ENCODE data around the gene LPIN1. TPM values are rescaled to one million over a fixed set of nuclear protein-coding genes. Genes with fewer than 3 reads are reported as not detected.

The LPIN1 gene
- total and polyA plus RNA-seq, 4 experiments from 2014 or later: 13.3 to 83.9 (median 51.5) TPM

DNA sequence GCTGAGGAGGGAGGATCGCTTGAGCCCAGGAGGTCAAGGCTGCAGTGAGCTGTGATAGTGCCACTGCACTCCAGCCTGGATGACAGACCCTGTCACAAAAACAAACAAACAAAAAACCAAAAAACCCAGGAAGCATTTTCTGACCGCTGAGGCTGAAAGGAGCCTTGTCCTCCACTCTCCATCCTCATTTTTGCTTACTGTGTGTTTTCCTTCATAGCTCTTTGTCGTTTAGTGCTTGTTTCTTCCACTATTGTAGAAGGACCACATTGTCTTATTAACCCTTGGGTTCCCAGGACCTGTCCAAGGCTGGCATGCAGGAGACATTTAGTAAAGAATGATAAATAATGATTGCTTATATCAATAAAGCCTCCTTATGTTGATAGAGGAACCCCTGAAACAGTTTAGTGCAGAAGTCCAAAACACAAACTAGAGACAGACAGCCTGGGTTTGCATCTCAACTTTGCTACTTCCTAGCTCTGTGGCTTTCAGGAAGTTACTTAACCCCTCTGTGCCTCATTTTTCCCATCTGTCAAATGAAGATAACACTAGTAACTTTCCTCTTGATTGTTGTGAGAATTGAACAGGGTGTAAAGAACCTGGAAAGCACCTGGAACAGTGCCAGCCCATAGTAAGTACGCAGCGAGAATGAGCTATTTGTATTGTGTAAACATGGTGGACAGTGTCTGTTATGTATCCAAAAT, 126.0 kb downstream of the LPIN1 start:
- no peak overlapping the region for H3K27ac ChIP-seq (ENCODE audit: low read depth, low read length)
- H3K9me3 ChIP-seq (ENCODE audit: control insufficient read depth in 1 of 2, low read length in 2 of 2): no peaks in the 10 kb centered on the region
- intact Hi-C loops (cut with micrococcal nuclease): no loop called here
- peaks cover 10% of the 10 kb centered on the region for H3K4me1 ChIP-seq (ENCODE audit: insufficient read depth, low read length)
- no peak overlapping the region for H3K4me3 ChIP-seq (ENCODE audit: low read length in 2 of 2)
- H3K27me3 ChIP-seq (ENCODE audit: insufficient read depth, low read length): no peaks in the 10 kb centered on the region
- ChIA-PET CTCF (ENCODE audit: partially characterized antibody) (interaction anchor here (0.7 to 2.5 kb wide), 4 partner anchors 8 to 1059 kb away, joined by 3 to 13 read pairs (median 4); partner anchors contain the start of gene TRIB2), POLR2A (ENCODE audit: partially characterized antibody) (no interaction called here)
- no peaks in the 10 kb centered on the region for H3K36me3 ChIP-seq (ENCODE audit: insufficient read depth, low read length)
- Mint-ChIP-seq H3K4me3 (peak overlapping the region in 1 of 8 donors; percentile 54), H3K4me1 (peaks cover 10 to 18% (median 13%) of the 10 kb centered on the region in 4 donors), H3K36me3 (no peaks in the 10 kb centered on the region), H3K9me3 (no peaks in the 10 kb centered on the region), H3K27ac (peak overlapping the region in 3 of 7 donors; percentile 16 to 91 (median 42)), H3K27me3 (peaks cover 0 to 1% of the 10 kb centered on the region in 2 donors)
- peak in 4 of 5 donors; percentile 13 to 45 (median 33) for DNase-seq

DNA sequence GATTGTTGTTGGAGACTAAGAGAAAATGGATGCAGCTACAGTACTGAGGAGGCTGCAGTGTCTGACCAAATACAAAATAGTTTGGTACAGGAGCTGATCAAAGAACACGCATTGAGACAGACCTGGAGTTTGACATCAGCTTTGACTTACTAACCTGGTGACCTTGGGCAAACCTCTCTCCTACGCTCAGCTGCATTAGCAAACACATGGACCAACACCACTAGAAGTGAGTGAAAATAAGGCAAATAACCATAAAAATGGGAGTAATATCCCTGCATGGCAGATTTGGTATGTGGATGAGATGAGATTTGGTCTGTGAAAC, 126.5 kb downstream of the LPIN1 start:
- Histone ChIP-seq H3K9me3 (ENCODE audit: control insufficient read depth in 1 of 2, low read length in 2 of 2) (no peaks in the 10 kb centered on the region), H3K27me3 (ENCODE audit: insufficient read depth, low read length) (no peaks in the 10 kb centered on the region), H3K4me1 (ENCODE audit: insufficient read depth, low read length) (peaks cover 10% of the 10 kb centered on the region), H3K36me3 (ENCODE audit: insufficient read depth, low read length) (no peaks in the 10 kb centered on the region), H3K27ac (ENCODE audit: low read depth, low read length) (no peak overlapping the region), H3K4me3 (ENCODE audit: low read length in 2 of 2) (no peak overlapping the region)
- Mint-ChIP-seq H3K4me1 (peaks cover 10 to 18% (median 13%) of the 10 kb centered on the region in 4 donors), H3K27me3 (peaks cover 1 to 2% of the 10 kb centered on the region in 2 donors), H3K36me3 (no peaks in the 10 kb centered on the region), H3K9me3 (no peaks in the 10 kb centered on the region), H3K27ac (peak overlapping the region in 1 of 7 donors; percentile 27), H3K4me3 (no peak overlapping the region)
- no peak for DNase-seq
- POLR2A ChIA-PET (ENCODE audit: partially characterized antibody): no interaction called here
- CTCF ChIA-PET (ENCODE audit: partially characterized antibody): interaction anchor here (0.6 to 2.5 kb wide), 5 partner anchors 9 to 1058 kb away, joined by 3 to 13 read pairs (median 3); partner anchors contain the start of gene TRIB2
- intact Hi-C loops (cut with micrococcal nuclease): no loop called here

DNA sequence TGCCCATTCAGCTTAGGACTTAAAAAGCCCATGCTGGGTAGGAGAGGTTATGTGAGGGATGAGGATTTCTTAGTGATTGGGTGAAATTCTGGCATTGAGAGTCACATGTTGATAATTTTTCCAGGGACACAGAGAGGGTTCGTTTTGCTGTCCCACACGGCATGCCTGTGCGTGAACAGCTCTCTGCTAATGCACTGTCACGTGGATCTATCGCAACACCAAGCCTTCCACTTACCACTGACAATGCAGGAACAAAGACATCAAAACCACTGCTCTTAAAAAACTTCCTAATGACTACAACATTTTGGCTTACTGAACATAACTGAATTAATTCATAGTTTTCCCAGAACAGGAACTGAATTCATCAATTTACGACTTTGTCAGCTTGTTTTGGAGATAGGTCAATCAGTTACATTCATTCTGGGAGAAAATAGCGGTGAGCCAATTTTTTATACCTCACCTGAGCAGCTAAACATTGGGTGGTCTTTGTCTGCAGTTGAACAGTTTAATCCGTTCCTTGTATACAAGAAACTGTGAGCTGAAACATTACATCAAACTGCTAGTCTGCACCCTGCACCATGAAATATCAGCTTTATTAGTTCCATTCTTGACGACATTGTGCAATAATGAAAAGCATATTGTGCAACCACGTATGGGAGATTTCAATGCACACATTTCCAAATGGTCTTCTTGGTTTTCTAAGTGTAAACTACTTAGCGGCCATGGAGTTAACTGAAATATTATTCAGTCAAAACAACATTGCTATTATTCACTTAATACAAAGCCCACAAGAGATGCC, 127.1 kb downstream of the LPIN1 start:
- no peaks in the 10 kb centered on the region for H3K9me3 ChIP-seq (ENCODE audit: control insufficient read depth in 1 of 2, low read length in 2 of 2)
- Mint-ChIP-seq H3K36me3 (no peaks in the 10 kb centered on the region), H3K27ac (peak overlapping the region in 2 of 7 donors; percentile 6 to 15), H3K4me3 (peak overlapping the region in 2 of 8 donors; percentile 21 to 25), H3K9me3 (no peaks in the 10 kb centered on the region), H3K27me3 (peaks cover 1 to 2% of the 10 kb centered on the region in 2 donors), H3K4me1 (peaks cover 10 to 18% (median 13%) of the 10 kb centered on the region in 4 donors)
- POLR2A ChIA-PET (ENCODE audit: partially characterized antibody): no interaction called here
- intact Hi-C loops (cut with micrococcal nuclease): no loop called here
- DNase-seq: no peak
- H3K4me3 ChIP-seq (ENCODE audit: low read length in 2 of 2): no peak overlapping the region
- H3K4me1 ChIP-seq (ENCODE audit: insufficient read depth, low read length): peaks cover 10% of the 10 kb centered on the region
- CTCF ChIA-PET (ENCODE audit: partially characterized antibody): interaction anchor here (0.6 to 2.5 kb wide), 3 partner anchors 9 to 843 kb away, joined by 3 to 13 read pairs (median 6); partner anchors contain the start of gene TRIB2
- no peaks in the 10 kb centered on the region for H3K27me3 ChIP-seq (ENCODE audit: insufficient read depth, low read length)
- no peaks in the 10 kb centered on the region for H3K36me3 ChIP-seq (ENCODE audit: insufficient read depth, low read length)
- no peak overlapping the region for H3K27ac ChIP-seq (ENCODE audit: low read depth, low read length)

DNA sequence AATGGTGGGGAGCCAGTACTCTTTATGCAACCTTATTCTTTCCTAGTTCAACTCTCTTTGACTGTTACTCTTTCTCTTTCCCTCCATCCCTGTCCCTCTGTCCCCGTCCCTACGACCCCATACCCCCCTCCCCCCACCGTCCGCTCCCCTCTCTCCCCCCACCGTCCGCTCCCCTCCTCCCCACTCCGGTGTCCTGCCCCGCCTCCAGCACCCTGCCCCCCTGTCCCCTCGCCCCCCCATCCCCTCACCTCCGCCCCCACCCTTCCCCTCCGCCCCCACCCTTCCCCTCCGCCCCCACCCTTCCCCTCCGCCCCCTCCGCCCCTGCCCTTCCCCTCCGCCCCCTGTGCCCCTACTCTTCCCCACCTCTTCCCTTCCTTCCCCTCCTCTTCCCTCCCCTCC, 128.4 kb downstream of the LPIN1 start:
- H3K4me1 ChIP-seq (ENCODE audit: insufficient read depth, low read length): peaks cover 10% of the 10 kb centered on the region
- Mint-ChIP-seq H3K4me3 (no peak overlapping the region), H3K9me3 (no peaks in the 10 kb centered on the region), H3K4me1 (peaks cover 13 to 18% (median 13%) of the 10 kb centered on the region in 4 donors), H3K27me3 (peaks cover 1 to 2% of the 10 kb centered on the region in 2 donors), H3K27ac (no peak overlapping the region), H3K36me3 (no peaks in the 10 kb centered on the region)
- ChIA-PET CTCF (ENCODE audit: partially characterized antibody) (no interaction called here), POLR2A (ENCODE audit: partially characterized antibody) (no interaction called here)
- no peak overlapping the region for H3K27ac ChIP-seq (ENCODE audit: low read depth, low read length)
- H3K4me3 ChIP-seq (ENCODE audit: low read length in 2 of 2): no peak overlapping the region
- intact Hi-C loops (cut with micrococcal nuclease): no loop called here
- H3K27me3 ChIP-seq (ENCODE audit: insufficient read depth, low read length): no peaks in the 10 kb centered on the region
- no peak for DNase-seq
- no peaks in the 10 kb centered on the region for H3K9me3 ChIP-seq (ENCODE audit: control insufficient read depth in 1 of 2, low read length in 2 of 2)
- H3K36me3 ChIP-seq (ENCODE audit: insufficient read depth, low read length): no peaks in the 10 kb centered on the region

DNA sequence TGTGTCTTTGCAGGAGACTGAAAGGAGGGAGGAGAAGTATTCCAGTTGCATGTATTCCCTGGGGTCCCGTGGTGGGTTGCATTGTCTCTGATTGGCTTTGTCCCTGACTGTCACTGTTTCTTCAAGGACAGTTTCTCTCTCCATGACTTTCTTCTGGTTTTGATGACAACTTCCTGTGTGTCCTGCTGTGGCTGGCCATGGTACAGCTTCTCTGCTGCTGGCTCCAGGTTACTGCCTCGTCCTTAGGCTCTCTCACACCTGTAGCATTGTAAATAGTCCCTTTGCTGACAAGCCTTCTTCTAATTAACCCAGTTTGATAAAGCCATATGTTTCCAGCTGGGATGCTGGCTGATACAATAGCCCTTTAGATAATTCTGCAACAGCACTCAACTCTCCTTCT, 129.0 kb downstream of the LPIN1 start:
- H3K27me3 ChIP-seq (ENCODE audit: insufficient read depth, low read length): no peaks in the 10 kb centered on the region
- DNase-seq: no peak
- no peaks in the 10 kb centered on the region for H3K36me3 Mint-ChIP-seq
- H3K4me3 ChIP-seq (ENCODE audit: low read length in 2 of 2): no peak overlapping the region
- peaks cover 1 to 2% of the 10 kb centered on the region in 2 donors for H3K27me3 Mint-ChIP-seq
- H3K4me3 Mint-ChIP-seq: no peak overlapping the region
- CTCF ChIA-PET (ENCODE audit: partially characterized antibody): no interaction called here
- H3K9me3 Mint-ChIP-seq: no peaks in the 10 kb centered on the region
- H3K27ac Mint-ChIP-seq: peak overlapping the region in 1 of 7 donors; percentile 49
- intact Hi-C loops (cut with micrococcal nuclease): no loop called here
- peaks cover 10% of the 10 kb centered on the region for H3K4me1 ChIP-seq (ENCODE audit: insufficient read depth, low read length)
- H3K9me3 ChIP-seq (ENCODE audit: control insufficient read depth in 1 of 2, low read length in 2 of 2): no peaks in the 10 kb centered on the region
- no peaks in the 10 kb centered on the region for H3K36me3 ChIP-seq (ENCODE audit: insufficient read depth, low read length)
- H3K27ac ChIP-seq (ENCODE audit: low read depth, low read length): no peak overlapping the region
- POLR2A ChIA-PET (ENCODE audit: partially characterized antibody): no interaction called here
- H3K4me1 Mint-ChIP-seq: peaks cover 13 to 18% (median 13%) of the 10 kb centered on the region in 4 donors

DNA sequence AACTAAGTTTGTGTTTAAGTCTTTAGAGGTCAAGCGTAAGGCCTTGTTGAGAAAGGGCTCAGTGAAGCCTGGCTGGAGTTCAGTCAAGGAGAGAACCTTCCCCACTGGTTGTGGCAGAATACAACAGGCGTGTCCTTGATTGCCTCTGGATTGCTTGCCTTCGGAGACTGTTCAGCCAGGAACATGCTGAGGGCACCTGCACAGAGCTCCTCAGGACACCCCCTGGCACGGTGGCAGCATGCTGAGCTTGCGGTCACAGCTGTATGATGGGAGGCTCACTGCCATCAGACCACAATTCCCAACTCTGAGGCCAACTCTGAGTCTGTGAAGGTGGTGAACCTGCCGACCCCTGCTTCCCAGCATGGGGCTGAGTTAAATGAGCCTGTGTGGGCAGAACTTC, 130.0 kb downstream of the LPIN1 start:
- Mint-ChIP-seq H3K36me3 (no peaks in the 10 kb centered on the region), H3K4me3 (no peak overlapping the region), H3K27me3 (peaks cover 1 to 2% of the 10 kb centered on the region in 2 donors), H3K27ac (no peak overlapping the region), H3K9me3 (no peaks in the 10 kb centered on the region), H3K4me1 (peaks cover 13 to 18% (median 13%) of the 10 kb centered on the region in 4 donors)
- Histone ChIP-seq H3K27ac (ENCODE audit: low read depth, low read length) (no peak overlapping the region), H3K4me1 (ENCODE audit: insufficient read depth, low read length) (peaks cover 10% of the 10 kb centered on the region), H3K4me3 (ENCODE audit: low read length in 2 of 2) (no peak overlapping the region), H3K36me3 (ENCODE audit: insufficient read depth, low read length) (no peaks in the 10 kb centered on the region), H3K9me3 (ENCODE audit: control insufficient read depth in 1 of 2, low read length in 2 of 2) (no peaks in the 10 kb centered on the region), H3K27me3 (ENCODE audit: insufficient read depth, low read length) (no peaks in the 10 kb centered on the region)
- no peak for DNase-seq
- POLR2A ChIA-PET (ENCODE audit: partially characterized antibody): no interaction called here
- CTCF ChIA-PET (ENCODE audit: partially characterized antibody): no interaction called here
- intact Hi-C loops (cut with micrococcal nuclease): no loop called here

DNA sequence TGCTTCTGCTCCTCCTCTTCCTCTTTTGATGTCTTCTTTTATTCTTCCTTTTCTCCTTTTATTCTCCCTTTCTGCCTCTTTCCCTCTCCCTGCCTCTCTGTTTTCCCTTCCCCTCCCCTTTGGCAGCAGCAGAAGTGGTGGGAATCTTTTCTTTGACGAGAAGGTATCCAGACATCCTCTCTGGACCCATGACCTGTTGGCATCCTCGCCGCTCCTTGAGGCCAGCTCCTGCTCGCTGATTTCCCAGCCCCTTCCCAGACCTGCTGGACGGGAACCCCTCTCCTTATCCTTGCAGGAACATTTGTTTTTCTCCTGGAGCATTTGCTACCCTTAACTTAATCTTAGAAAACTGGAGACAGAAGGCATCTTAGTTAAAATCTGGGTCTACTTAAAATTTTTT, 130.5 kb downstream of the LPIN1 start:
- no peak overlapping the region for H3K4me3 Mint-ChIP-seq
- peaks cover 13 to 18% (median 13%) of the 10 kb centered on the region in 4 donors for H3K4me1 Mint-ChIP-seq
- H3K27me3 Mint-ChIP-seq: peaks cover under 1 to 2% of the 10 kb centered on the region in 2 donors
- intact Hi-C loops (cut with micrococcal nuclease): no loop called here
- H3K36me3 Mint-ChIP-seq: no peaks in the 10 kb centered on the region
- H3K4me3 ChIP-seq (ENCODE audit: low read length in 2 of 2): no peak overlapping the region
- H3K27ac ChIP-seq (ENCODE audit: low read depth, low read length): no peak overlapping the region
- H3K9me3 ChIP-seq (ENCODE audit: control insufficient read depth in 1 of 2, low read length in 2 of 2): no peaks in the 10 kb centered on the region
- H3K4me1 ChIP-seq (ENCODE audit: insufficient read depth, low read length): peaks cover 10% of the 10 kb centered on the region
- H3K9me3 Mint-ChIP-seq: peaks cover 0 to 3% (median 0%) of the 10 kb centered on the region in 8 donors
- no peak for DNase-seq
- no peaks in the 10 kb centered on the region for H3K36me3 ChIP-seq (ENCODE audit: insufficient read depth, low read length)
- ChIA-PET CTCF (ENCODE audit: partially characterized antibody) (interaction anchor here (3.2 kb wide), 1 partner anchor 13 kb away, joined by 10 read pairs; no protein-coding TSS in a partner anchor), POLR2A (ENCODE audit: partially characterized antibody) (no interaction called here)
- no peak overlapping the region for H3K27ac Mint-ChIP-seq
- no peaks in the 10 kb centered on the region for H3K27me3 ChIP-seq (ENCODE audit: insufficient read depth, low read length)
